Neural progenitor cell (in vitro differentiated cells): ENCODE data around the gene MGLL. TPM values are rescaled to one million over a fixed set of nuclear protein-coding genes. Genes with fewer than 3 reads are reported as not detected.
A peak's percentile ranks its signal among the peaks of the same experiment; 100 is the strongest.

Experiments
- DNase-seq: peaks from one replicate; pipeline ENCODE4 v3.0.0-alpha.2; 2016; ENCODE audit warnings: low spot score
- H2AFZ ChIP-seq: fragments of 200-600 bp; sonication (generic); replicated peaks from 2 replicates; pipeline ENCODE4 v1.6.1; 2016; ENCODE audit warnings: antibody characterized with exemption
- H3F3A ChIP-seq: fragments of 200-600 bp; sonication (generic); 2 replicates; pipeline ENCODE4 v1.6.1; 2016; ENCODE audit warnings: antibody characterized with exemption, low read depth
- H3K27ac ChIP-seq: fragments of 200-600 bp; sonication (generic); 2 replicates; pipeline ENCODE4 v1.5.1; 2016; ENCODE audit warnings: mild to moderate bottlenecking
- H3K27me3 ChIP-seq: fragments of 200-600 bp; sonication (generic); 2 replicates; pipeline ENCODE4 v1.6.1; 2016; ENCODE audit warnings: mild to moderate bottlenecking, moderate library complexity
- H3K36me3 ChIP-seq: fragments of 200-600 bp; sonication (generic); 2 replicates; pipeline ENCODE4 v1.5.1; 2016
- H3K4me1 ChIP-seq: fragments of 200-600 bp; sonication (generic); 2 replicates; pipeline ENCODE4 v1.6.1; 2016; ENCODE audit warnings: mixed run types
- H3K4me2 ChIP-seq: fragments of 200-600 bp; sonication (generic); 2 replicates; pipeline ENCODE4 v1.6.1; 2016
- H3K4me3 ChIP-seq: fragments of 200-600 bp; sonication (generic); 2 replicates; pipeline ENCODE4 v1.5.1; 2016
- H3K79me2 ChIP-seq: fragments of 200-600 bp; sonication (generic); 2 replicates; pipeline ENCODE4 v1.6.1; 2016; ENCODE audit warnings: low read depth
- H3K9ac ChIP-seq: fragments of 200-600 bp; sonication (generic); 2 replicates; pipeline ENCODE4 v1.6.1; 2016
- H3K9me3 ChIP-seq: fragments of 200-600 bp; sonication (generic); 2 replicates; pipeline ENCODE4 v1.5.1; 2016; ENCODE audit warnings: low read depth
- H4K20me1 ChIP-seq: fragments of 200-600 bp; sonication (generic); 2 replicates; pipeline ENCODE4 v1.6.1; 2016; ENCODE audit warnings: low read depth
- H3K27ac Mint-ChIP-seq: 3 replicates; pipeline ENCODE4 v1.8.0; 2021; ENCODE audit warnings: mixed read lengths
- H3K27me3 Mint-ChIP-seq: 2 replicates; pipeline ENCODE4 v1.8.0; 2022; ENCODE audit warnings: low read depth, mild to moderate bottlenecking, inconsistent platforms, moderate library complexity, mixed read lengths; ENCODE audit not compliant: insufficient read depth
- H3K36me3 Mint-ChIP-seq: 3 replicates; pipeline ENCODE4 v1.8.0; 2021; ENCODE audit warnings: mixed read lengths
- H3K4me1 Mint-ChIP-seq: 3 replicates; pipeline ENCODE4 v1.8.0; 2021; ENCODE audit warnings: mixed read lengths
- H3K4me3 Mint-ChIP-seq: 3 replicates; pipeline ENCODE4 v1.8.0; 2021; ENCODE audit warnings: mild to moderate bottlenecking, moderate library complexity, mixed read lengths
- H3K9me3 Mint-ChIP-seq: 3 replicates; pipeline ENCODE4 v1.8.0; 2020; ENCODE audit warnings: mixed read lengths
- CTCF ChIP-seq: fragments of 200-600 bp; sonication (generic); IDR thresholded peaks from 2 replicates; pipeline ENCODE4 v1.5.1; 2017; ENCODE audit warnings: antibody characterized with exemption, mild to moderate bottlenecking
- EZH2 ChIP-seq: fragments of 200-600 bp; sonication (generic); IDR thresholded peaks from 2 replicates; pipeline ENCODE4 v1.6.1; 2017; ENCODE audit warnings: antibody characterized with exemption, mild to moderate bottlenecking, moderate library complexity
- EZH2phosphoT487 ChIP-seq: fragments of 200-600 bp; sonication (generic); IDR thresholded peaks from 2 replicates; pipeline ENCODE4 v1.6.1; 2017; ENCODE audit warnings: antibody characterized with exemption
- total RNA-seq: library from RNA; depleted of rRNA; stranded (reverse); fragments of >200 nt; gene quantifications from 2 replicates; pipeline ENCODE4 v1.2.3, GENCODE V29; 2015; ENCODE audit warnings: low replicate concordance

Gene MGLL
- total RNA-seq, 1 donor from 2014 or later, result 0.15 TPM

GRCh38 chr3:127718916-127719290, 103.4 kb downstream of the MGLL start:
- Mint-ChIP-seq H3K4me1 (peaks cover 39% of the 10 kb centered on the region), H3K27me3 (peaks cover 10% of the 10 kb centered on the region), H3K4me3 (no peak overlapping the region), H3K9me3 (peaks cover 3% of the 10 kb centered on the region), H3K36me3 (no peaks in the 10 kb centered on the region), H3K27ac (no peak overlapping the region)
- Histone ChIP-seq H3F3A (peaks cover 11% of the 10 kb centered on the region), H3K79me2 (no peaks in the 10 kb centered on the region), H3K9me3 (no peaks in the 10 kb centered on the region), H2AFZ (no peak overlapping the region), H3K4me2 (no peak overlapping the region), H3K4me3 (no peak overlapping the region), H3K27me3 (no peaks in the 10 kb centered on the region), H4K20me1 (no peaks in the 10 kb centered on the region), H3K4me1 (peaks cover 25% of the 10 kb centered on the region), H3K36me3 (no peaks in the 10 kb centered on the region), H3K9ac (no peak overlapping the region), H3K27ac (no peak overlapping the region)
- DNase-seq, result no peak
- TF ChIP-seq CTCF (no peak), EZH2phosphoT487 (no peak), EZH2 (no peak)

- no peak overlapping the region for H3K27ac ChIP-seq
- peaks cover 15% of the 10 kb centered on the region for H3F3A ChIP-seq
- no peaks in the 10 kb centered on the region for H3K36me3 Mint-ChIP-seq
- no peaks in the 10 kb centered on the region for H3K9me3 Mint-ChIP-seq
- H3K4me3 Mint-ChIP-seq, result no peak overlapping the region
- H3K27me3 Mint-ChIP-seq, result peaks cover 10% of the 10 kb centered on the region
- no peak overlapping the region for H3K4me2 ChIP-seq
- no peak overlapping the region for H2AFZ ChIP-seq
- TF ChIP-seq CTCF, result no peak
- TF ChIP-seq EZH2, result no peak
- no peak for TF ChIP-seq EZH2phosphoT487
- no peaks in the 10 kb centered on the region for H3K27me3 ChIP-seq
- H3K36me3 ChIP-seq, result no peaks in the 10 kb centered on the region
- H3K9me3 ChIP-seq, result no peaks in the 10 kb centered on the region
- no peaks in the 10 kb centered on the region for H4K20me1 ChIP-seq
- H3K79me2 ChIP-seq, result no peaks in the 10 kb centered on the region
- H3K4me1 ChIP-seq, result peaks cover 28% of the 10 kb centered on the region
- H3K9ac ChIP-seq, result no peak overlapping the region
- no peak overlapping the region for H3K4me3 ChIP-seq
- peak overlapping the region; percentile 89 for H3K27ac Mint-ChIP-seq
- DNase-seq, result no peak
- H3K4me1 Mint-ChIP-seq, result peaks cover 38% of the 10 kb centered on the region
Measured at GRCh38 chr3:127718245-127718915, 103.9 kb downstream of the MGLL start.

GRCh38 chr3:127717357-127718244, 104.7 kb downstream of the MGLL start:
- H3K9ac ChIP-seq, result no peak overlapping the region
- H3K4me1 ChIP-seq, result peaks cover 20% of the 10 kb centered on the region
- H3K27me3 ChIP-seq, result no peaks in the 10 kb centered on the region
- Mint-ChIP-seq H3K4me1 (peaks cover 35% of the 10 kb centered on the region), H3K27ac (no peak overlapping the region), H3K4me3 (no peak overlapping the region), H3K9me3 (no peaks in the 10 kb centered on the region), H3K36me3 (no peaks in the 10 kb centered on the region), H3K27me3 (peaks cover 9% of the 10 kb centered on the region)
- TF ChIP-seq EZH2phosphoT487 (no peak), CTCF (no peak), EZH2 (no peak)
- peaks cover 8% of the 10 kb centered on the region for H3F3A ChIP-seq
- no peak for DNase-seq
- no peaks in the 10 kb centered on the region for H3K36me3 ChIP-seq
- H3K79me2 ChIP-seq, result no peaks in the 10 kb centered on the region
- no peak overlapping the region for H3K4me3 ChIP-seq
- no peak overlapping the region for H3K27ac ChIP-seq
- no peaks in the 10 kb centered on the region for H4K20me1 ChIP-seq
- no peak overlapping the region for H2AFZ ChIP-seq
- peak overlapping the region; percentile 22 for H3K4me2 ChIP-seq
- no peaks in the 10 kb centered on the region for H3K9me3 ChIP-seq
